GM12892 (cell line): ENCODE data around the gene KRABD2.

ENCODE experiments used
- DNase-seq: peaks from one replicate; pipeline ENCODE4 v3.0.0; 2011; ENCODE audit not compliant: insufficient read length
- FAIRE-seq: peaks from 2 replicates; lab custom pipeline; 2011; peaks lifted over from hg19 to GRCh38; lab: Jason Lieb, UNC
- POLR2A ChIP-seq: IDR thresholded peaks from 2 replicates; pipeline ENCODE4 v1.6.1; 2011; ENCODE audit warnings: low read depth, low read length, control low read depth
- POLR2AphosphoS5 ChIP-seq: IDR thresholded peaks from 2 replicates; pipeline ENCODE4 v1.6.1; 2011; ENCODE audit warnings: low read depth, low read length, control low read depth
- TAF1 ChIP-seq: IDR thresholded peaks from 2 replicates; pipeline ENCODE4 v1.6.1; 2011; ENCODE audit warnings: low read depth, mild to moderate bottlenecking, control low read depth, low read length, borderline replicate concordance

Gene KRABD2

GRCh38 chr17:8376271-8377067, at the start of gene KRABD2:
Gene KRABD2 (minus strand): TSS chr17:8376704.
- TF ChIP-seq POLR2AphosphoS5, result peak; percentile 99
- peak; percentile 95 for TF ChIP-seq POLR2A
- TF ChIP-seq TAF1, result peak; percentile 85; the same call in 1 of the 2 replicates
- FAIRE-seq (peak; percentile 97), DNase-seq (peak; percentile 96)

- TF ChIP-seq TAF1 (no peak), POLR2A (no peak), POLR2AphosphoS5 (no peak)
- FAIRE-seq (no peak), DNase-seq (no peak)
Observed at GRCh38 chr17:8421571-8421970, 45.1 kb upstream of the KRABD2 start.

DNA sequence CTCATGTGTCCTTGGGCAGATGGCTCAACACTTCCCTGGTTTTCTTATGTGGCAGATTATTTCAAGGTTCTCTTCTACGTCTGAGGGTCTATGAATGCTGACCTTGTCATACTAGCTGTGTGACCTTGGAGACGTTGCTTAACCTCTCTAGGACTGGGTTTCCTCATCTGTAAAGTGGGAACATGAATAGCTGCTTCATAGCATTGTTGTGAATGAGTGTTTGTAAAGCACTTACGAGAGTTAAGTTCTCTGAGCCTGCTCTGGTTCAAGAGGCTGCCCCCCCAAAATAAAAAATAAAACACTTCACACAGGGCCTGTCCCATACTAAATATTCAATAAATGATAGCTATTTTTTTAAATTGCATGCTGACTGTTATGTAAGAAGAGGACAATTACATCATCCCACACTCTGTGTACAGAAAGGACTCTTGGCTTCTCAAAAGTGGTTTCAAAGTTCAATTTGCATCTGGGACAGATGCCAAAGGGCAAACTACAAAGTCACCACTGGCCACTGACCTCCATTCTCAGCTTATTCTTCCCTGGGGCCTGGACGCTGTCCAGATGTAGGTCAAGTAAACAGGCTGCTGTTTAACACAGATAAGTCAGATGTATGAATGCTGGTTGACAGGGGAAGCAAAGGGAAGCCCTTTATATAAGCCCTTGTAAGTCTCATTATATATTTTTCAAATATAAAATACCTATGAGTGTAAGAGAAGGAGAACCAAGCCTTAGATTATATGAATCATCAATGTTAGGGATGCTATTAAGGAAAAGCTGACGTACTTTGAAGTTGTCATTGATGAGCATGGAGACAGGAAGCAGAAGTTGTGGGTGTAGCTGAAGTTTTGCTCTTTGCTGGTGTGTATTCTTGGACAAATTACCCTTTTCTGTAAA, 43.8 kb upstream of the KRABD2 start:
- no peak for TF ChIP-seq POLR2A
- TF ChIP-seq POLR2AphosphoS5, result no peak
- no peak for TF ChIP-seq TAF1
- FAIRE-seq (no peak), DNase-seq (no peak)

DNA sequence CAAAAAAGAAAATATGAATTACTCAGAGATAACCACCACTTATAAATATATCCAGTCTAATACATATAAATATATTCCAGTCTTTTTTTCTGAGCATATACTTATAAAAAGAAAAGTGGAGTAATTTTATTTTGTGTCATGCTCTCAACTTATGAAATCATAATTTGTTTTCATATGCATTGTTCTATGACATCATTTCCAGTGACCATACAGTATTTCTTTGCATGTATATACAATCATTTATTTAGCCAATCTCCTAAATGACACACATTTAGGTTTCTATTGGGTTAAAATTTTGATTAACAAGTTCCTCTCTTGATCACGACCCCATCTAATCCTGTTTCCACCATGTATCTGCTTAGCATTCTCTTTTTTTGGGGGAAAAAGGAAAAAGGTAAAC, 42.8 kb upstream of the KRABD2 start:
- TF ChIP-seq POLR2A (no peak), POLR2AphosphoS5 (no peak), TAF1 (no peak)
- FAIRE-seq (no peak), DNase-seq (no peak)

DNA sequence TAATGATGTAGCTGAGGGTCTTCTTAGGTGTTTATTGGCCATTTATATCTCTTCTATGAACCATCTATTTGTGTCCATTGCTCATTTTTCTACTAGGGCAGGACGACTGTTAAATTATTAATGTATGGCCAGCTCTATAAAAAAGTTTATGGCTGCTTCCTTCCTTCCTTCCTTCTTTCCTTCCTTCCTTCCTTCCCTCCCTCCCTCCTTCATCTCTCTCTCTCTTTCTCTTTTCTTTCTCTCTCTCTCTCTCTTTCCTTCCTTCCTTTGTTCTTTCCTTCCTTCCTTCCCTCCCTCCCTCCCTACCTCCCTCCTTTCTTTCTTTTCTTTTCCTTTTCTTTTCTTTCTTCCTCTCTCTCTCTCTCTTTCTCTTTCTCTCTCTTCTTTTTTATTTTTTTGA, 42.0 kb upstream of the KRABD2 start:
- DNase-seq (no peak), FAIRE-seq (no peak)
- TF ChIP-seq POLR2AphosphoS5, result no peak

DNA sequence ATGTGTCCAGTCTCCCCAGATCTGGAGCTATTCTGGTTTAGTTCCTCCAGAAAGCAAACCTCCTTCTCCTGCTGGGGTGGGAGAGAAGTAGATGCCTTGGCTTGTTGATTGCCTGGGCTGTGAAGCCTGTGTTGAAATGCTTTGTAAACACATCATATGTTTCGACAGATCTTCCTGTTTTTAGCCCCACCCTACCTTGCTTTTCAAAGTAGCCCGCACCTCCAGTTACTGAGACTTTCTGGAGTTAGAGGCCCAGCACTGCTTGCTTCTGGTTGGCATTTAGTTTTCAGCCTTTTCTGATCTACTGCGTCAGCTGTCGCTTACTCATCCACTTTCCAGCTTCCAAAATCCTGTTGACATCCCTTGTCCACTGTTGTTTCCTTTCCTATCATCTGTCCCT, 41.3 kb upstream of the KRABD2 start:
- TF ChIP-seq POLR2AphosphoS5, result no peak
- no peak for TF ChIP-seq TAF1
- no peak for TF ChIP-seq POLR2A
- no peak for FAIRE-seq
- DNase-seq, result no peak

- FAIRE-seq (no peak), DNase-seq (no peak)
- no peak for TF ChIP-seq POLR2A
- no peak for TF ChIP-seq POLR2AphosphoS5
- no peak for TF ChIP-seq TAF1
Observed at GRCh38 chr17:8413938-8414337, 37.4 kb upstream of the KRABD2 start.

DNA sequence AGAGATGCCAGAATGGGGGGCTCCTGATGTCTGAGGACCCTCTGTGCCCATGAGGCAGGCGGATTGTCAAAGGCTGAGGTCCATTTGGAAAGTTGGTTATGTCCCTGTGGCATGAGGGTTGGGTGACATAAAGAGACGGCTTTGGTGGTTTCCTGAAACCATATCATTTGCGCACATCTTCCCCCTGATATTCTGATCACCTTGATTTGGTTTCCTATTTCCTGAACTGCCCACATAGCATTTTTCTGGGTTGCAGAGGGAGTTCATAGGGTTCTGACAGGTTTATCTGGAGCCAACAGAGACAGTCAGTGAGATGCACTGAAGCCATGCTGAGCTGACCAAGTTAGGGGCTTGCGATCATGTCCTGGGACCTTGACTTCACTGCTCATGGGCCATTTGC, 36.8 kb upstream of the KRABD2 start:
- no peak for TF ChIP-seq TAF1
- TF ChIP-seq POLR2AphosphoS5, result no peak
- no peak for TF ChIP-seq POLR2A
- FAIRE-seq (no peak), DNase-seq (no peak)

DNA sequence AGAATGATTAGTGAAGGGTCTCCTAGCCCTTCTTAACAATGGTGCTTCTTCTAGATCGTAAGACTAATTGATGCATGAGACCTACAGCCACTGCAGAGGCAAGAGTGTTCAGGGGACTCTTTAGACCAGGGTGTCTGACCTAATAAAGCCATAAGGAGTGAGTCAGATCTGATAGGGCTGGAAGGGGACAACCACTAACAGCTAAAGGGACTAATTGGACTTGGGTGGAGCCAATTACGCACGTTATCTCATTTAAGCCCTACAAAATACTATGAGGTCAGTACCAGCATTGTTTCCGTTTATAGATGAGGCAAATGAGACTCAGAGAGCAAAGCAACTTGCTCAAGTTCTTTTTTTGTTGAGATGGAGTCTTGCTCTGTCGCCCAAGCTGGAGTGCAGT, 35.6 kb upstream of the KRABD2 start:
- FAIRE-seq (no peak), DNase-seq (no peak)
- TF ChIP-seq TAF1 (no peak), POLR2AphosphoS5 (no peak), POLR2A (no peak)

DNA sequence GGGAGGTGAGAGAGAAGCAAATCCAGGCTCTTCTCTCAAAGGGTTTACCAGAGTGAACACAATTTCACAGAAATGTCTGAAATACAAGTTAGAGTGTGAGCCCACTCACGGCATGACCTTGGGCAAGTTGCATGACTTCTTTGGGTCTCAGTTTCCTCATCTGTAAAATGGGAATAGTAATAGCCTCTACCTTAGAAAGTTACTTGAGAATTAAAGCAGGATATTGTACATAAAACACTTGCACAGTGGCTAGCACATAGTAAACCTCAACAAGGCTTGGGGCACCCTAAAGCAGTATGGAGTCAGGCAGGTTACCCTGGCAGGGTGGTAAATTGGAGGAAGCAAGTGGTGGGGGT, 34.4 kb upstream of the KRABD2 start:
- DNase-seq, result no peak
- TF ChIP-seq POLR2AphosphoS5 (no peak), TAF1 (no peak), POLR2A (no peak)
- no peak for FAIRE-seq

GRCh38 chr17:8409966-8410882, 33.7 kb upstream of the KRABD2 start:
- TF ChIP-seq POLR2AphosphoS5, result no peak
- no peak for TF ChIP-seq POLR2A
- TF ChIP-seq TAF1, result no peak
- FAIRE-seq (peak; percentile 96), DNase-seq (no peak)
